Effector memory CD8-positive, alpha-beta T cell (primary cell): ENCODE measurements around the gene FARP1.

Source experiments
- ATAC-seq: fragments of 150-1000 bp; cut with Tn5 transposase; replicated peaks from 2 replicates; pipeline ENCODE4 v1.10.0; 2021; ENCODE audit warnings: mild to moderate bottlenecking, moderate library complexity
- DNase-seq, 3 experiments: peaks; one replicate each; pipeline ENCODE4 v3.0.0; 2021
- H3K27ac Mint-ChIP-seq, 2 donors: one replicate each; pipeline ENCODE4 v1.8.0; 2022; ENCODE audit warnings: mild to moderate bottlenecking in 2 of 2, mixed read lengths in 2 of 2, moderate library complexity in 2 of 2
- H3K27me3 Mint-ChIP-seq, 2 donors: one replicate each; pipeline ENCODE4 v1.8.0; 2022; ENCODE audit warnings: mixed read lengths in 2 of 2
- H3K36me3 Mint-ChIP-seq: one replicate; pipeline ENCODE4 v1.8.0; 2022; ENCODE audit warnings: mild to moderate bottlenecking, moderate library complexity, mixed read lengths; ENCODE audit not compliant: insufficient read depth
- H3K4me1 Mint-ChIP-seq, 2 donors: one replicate each; pipeline ENCODE4 v1.8.0; 2022; ENCODE audit warnings: low read depth in 2 of 2, mixed read lengths in 2 of 2
- H3K4me3 Mint-ChIP-seq, 2 donors: one replicate each; pipeline ENCODE4 v1.8.0; 2022; ENCODE audit warnings: mild to moderate bottlenecking in 2 of 2, mixed read lengths in 2 of 2, moderate library complexity in 2 of 2
- H3K9me3 Mint-ChIP-seq, 2 donors: one replicate each; pipeline ENCODE4 v1.8.0; 2022; ENCODE audit warnings: mixed read lengths in 2 of 2

The FARP1 gene

DNA sequence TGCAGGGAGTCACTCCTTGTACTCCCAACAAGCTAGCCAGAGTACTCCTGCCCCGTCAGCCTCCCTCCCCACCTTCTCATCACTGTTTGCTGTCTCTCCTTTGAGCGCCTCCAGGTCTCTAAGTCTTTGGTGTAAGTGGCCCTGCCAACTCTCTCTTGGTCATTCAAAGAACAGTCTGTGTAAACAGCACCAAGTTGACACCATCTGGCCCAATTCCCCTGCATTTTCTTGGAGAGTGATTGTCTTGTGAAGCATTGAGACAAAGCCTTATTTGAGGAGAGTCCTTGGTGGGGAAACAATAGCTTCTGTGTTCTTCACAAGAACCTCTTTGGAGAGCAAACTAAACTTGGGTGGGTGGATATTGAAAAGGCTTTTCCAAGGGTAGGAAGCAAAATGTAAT is 148.8 kb downstream of the FARP1 start:
- peaks cover 18 to 45% of the 10 kb centered on the region in 2 donors for H3K27me3 Mint-ChIP-seq
- H3K27ac Mint-ChIP-seq = no peak overlapping the region
- H3K36me3 Mint-ChIP-seq = no peaks in the 10 kb centered on the region
- ATAC-seq (no peak), DNase-seq (no peak)
- H3K4me1 Mint-ChIP-seq = no peaks in the 10 kb centered on the region
- H3K9me3 Mint-ChIP-seq = no peaks in the 10 kb centered on the region
- H3K4me3 Mint-ChIP-seq = no peak overlapping the region

DNA sequence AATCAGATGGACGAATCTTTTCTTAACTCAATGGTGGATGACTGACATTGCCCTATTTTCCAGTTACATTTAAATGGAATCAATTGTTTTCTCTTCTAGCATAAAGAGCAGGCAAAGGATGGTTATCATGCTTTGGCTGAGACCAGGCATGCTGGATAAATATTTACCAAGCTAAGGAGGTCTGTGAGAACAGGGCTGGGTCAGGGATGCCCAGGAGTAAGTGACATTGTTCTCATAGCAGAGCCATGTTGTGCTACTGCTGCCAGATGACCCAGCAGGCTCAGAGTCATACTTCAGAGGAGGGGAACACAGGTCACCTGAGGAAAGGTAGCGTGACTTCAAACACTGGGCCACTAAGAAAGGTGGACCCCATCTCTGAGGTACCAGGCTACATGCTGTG is 150.2 kb downstream of the FARP1 start:
- Mint-ChIP-seq H3K4me3 (no peak overlapping the region), H3K36me3 (no peaks in the 10 kb centered on the region), H3K27me3 (peaks cover 26 to 55% of the 10 kb centered on the region in 2 donors), H3K4me1 (no peaks in the 10 kb centered on the region), H3K27ac (no peak overlapping the region), H3K9me3 (no peaks in the 10 kb centered on the region)
- DNase-seq = no peak
- no peak for ATAC-seq

DNA sequence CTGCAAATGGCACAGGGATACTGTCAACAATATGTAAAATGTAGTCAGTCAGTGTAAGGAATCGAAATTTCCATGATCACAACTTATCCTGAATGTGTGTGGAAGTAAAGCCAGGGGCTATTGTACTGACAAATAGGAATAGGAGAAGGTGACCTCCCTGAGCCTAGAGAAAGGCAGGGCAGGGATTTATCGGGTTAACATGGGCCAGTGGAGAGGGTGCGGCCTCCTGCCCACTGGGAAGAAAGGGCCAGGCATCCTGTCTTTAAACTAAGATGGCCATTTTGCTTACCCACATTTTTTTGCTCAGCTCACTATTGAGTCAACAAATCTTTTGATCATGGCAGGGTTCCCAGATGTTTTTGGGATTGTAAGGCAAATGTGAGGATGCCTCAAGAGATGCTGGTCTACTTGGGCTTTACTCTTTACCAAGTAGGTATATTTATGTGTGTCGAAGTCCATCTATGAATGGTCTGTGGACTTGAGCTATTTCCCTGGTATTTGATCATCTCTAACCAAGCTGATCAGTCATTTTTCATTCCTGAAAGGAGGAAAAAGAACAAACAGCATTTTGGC is 150.8 kb downstream of the FARP1 start:
- no peak for ATAC-seq
- peaks cover 31 to 55% of the 10 kb centered on the region in 2 donors for H3K27me3 Mint-ChIP-seq
- no peaks in the 10 kb centered on the region for H3K9me3 Mint-ChIP-seq
- DNase-seq = no peak
- H3K4me1 Mint-ChIP-seq = no peaks in the 10 kb centered on the region
- no peak overlapping the region for H3K27ac Mint-ChIP-seq
- no peak overlapping the region for H3K4me3 Mint-ChIP-seq
- no peaks in the 10 kb centered on the region for H3K36me3 Mint-ChIP-seq

DNA sequence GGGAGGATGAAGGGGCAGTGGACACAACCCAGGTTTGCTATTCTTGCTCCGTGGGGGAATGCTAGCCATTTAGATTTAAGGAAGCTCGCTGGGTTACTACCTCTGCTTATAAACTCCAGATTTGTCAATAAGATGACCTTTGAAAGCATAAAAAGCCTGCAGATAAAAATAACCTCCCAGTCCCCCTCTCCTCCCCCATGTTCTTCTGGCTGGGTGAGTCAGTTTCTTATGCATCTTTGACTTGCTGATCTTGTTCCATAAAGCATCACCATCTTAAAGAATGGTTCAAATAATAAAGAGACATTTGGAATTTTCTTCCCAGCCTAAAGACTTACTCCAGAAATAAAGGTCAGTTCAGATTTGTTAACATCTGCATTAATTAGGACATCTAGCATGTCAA is 152.5 kb downstream of the FARP1 start:
- DNase-seq (no peak), ATAC-seq (no peak)
- H3K4me3 Mint-ChIP-seq = no peak overlapping the region
- H3K4me1 Mint-ChIP-seq = no peaks in the 10 kb centered on the region
- peaks cover 26 to 46% of the 10 kb centered on the region in 2 donors for H3K27me3 Mint-ChIP-seq
- H3K27ac Mint-ChIP-seq = no peak overlapping the region
- H3K9me3 Mint-ChIP-seq = no peaks in the 10 kb centered on the region
- no peaks in the 10 kb centered on the region for H3K36me3 Mint-ChIP-seq

DNA sequence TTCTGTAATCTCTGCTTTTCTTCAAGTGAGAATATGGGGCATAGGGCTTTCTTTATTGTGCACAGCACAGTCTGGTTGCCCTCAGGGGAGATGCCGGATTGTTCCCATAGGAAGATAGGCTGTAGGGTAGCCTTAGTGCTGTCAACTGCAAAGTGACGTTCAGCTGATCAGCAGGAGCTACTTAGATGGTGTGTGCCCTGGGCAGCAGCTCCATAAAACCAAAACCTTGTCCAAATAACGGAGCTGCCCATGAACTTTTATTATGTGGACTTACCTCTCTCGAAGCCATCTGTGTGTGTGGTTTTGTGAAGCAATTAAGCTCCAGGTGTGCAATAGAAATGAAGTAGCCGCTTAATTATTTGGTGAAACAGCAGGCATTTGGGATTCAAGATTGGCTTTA is 154.2 kb downstream of the FARP1 start:
- Mint-ChIP-seq H3K27me3 (peaks cover 23 to 41% of the 10 kb centered on the region in 2 donors), H3K4me1 (no peaks in the 10 kb centered on the region), H3K36me3 (no peaks in the 10 kb centered on the region), H3K27ac (no peak overlapping the region), H3K9me3 (no peaks in the 10 kb centered on the region), H3K4me3 (no peak overlapping the region)
- no peak for DNase-seq
- ATAC-seq = no peak

DNA sequence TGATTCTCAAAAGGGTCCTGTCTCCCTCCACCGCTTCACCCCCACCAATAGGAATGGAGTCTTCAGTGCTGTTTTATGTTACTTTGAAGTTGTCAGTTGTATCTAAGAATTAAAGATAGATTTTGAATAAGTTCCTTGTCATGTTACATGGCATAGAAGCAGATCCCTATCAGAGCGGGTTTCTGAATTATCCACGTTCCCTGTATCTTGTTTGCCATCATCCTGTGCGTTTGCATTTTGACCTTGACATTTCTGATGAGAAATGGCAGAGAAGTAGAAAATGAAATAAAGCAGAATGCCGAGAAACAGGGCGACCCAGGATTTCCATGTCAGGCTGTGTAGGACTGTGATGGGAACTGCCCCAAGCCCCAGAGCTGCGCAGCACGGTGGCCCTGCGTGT is 154.9 kb downstream of the FARP1 start:
- Mint-ChIP-seq H3K27me3 (peaks cover 30 to 41% of the 10 kb centered on the region in 2 donors), H3K36me3 (no peaks in the 10 kb centered on the region), H3K4me1 (no peaks in the 10 kb centered on the region), H3K4me3 (no peak overlapping the region), H3K27ac (no peak overlapping the region), H3K9me3 (no peaks in the 10 kb centered on the region)
- ATAC-seq = no peak
- DNase-seq = no peak

DNA sequence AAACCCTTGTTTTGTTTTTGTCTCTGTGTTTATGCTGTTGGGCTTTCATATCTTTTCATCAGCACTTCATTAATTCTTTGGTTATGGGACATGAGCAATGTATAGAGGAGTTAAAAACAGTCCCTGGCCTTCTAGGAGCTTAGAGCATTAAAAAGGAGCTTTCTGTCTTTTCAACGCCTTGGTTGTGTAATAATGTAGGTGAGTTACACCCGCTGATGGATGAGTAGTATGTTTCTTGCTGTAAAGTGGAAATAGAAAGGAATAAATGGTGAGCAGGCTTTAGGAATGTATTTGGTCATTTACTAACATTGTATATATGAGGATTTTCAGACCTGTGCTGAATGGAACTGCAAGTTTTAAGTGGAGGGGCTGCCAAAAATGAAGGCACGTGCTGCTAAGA is 155.7 kb downstream of the FARP1 start:
- no peak overlapping the region for H3K4me3 Mint-ChIP-seq
- H3K27me3 Mint-ChIP-seq = peaks cover 33 to 36% of the 10 kb centered on the region in 2 donors
- ATAC-seq (no peak), DNase-seq (no peak)
- H3K36me3 Mint-ChIP-seq = no peaks in the 10 kb centered on the region
- no peaks in the 10 kb centered on the region for H3K9me3 Mint-ChIP-seq
- H3K27ac Mint-ChIP-seq = no peak overlapping the region
- no peaks in the 10 kb centered on the region for H3K4me1 Mint-ChIP-seq

DNA sequence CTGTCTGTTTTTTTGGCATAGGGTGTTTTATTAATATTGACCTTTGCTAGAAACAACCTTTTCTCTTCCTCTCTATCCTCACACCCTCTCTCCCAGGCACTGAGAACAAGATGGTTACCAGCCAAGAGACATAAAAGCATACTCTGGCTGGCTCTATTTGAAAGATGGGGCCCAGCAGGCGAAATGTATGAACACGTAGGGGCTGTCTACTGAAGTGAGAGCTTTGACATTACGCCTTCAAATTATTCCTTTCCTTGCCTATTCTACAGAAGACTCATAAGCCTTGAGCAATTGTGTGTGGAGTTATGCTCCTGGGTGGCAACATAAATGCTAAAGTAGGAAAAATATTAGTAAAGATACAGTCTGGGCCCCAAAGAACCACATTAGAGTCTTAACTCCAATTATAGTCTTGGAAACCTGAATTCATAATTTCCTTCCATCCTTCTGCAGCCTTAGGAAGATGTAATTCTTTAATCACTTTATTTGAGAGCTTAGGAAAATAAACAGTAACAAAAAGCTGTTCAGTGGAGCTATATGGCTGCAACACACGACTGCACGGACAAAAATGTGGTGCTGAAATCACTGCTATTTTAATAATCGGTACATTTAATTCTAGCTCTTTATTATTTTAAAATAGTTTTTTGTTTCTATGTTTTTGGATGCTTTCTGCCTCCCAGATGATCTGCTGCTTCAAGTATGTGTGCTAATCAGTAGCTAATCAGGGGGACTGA is 156.5 kb downstream of the FARP1 start:
- DNase-seq (no peak), ATAC-seq (no peak)
- no peaks in the 10 kb centered on the region for H3K4me1 Mint-ChIP-seq
- H3K9me3 Mint-ChIP-seq = no peaks in the 10 kb centered on the region
- no peak overlapping the region for H3K27ac Mint-ChIP-seq
- H3K4me3 Mint-ChIP-seq = no peak overlapping the region
- peaks cover 32 to 36% of the 10 kb centered on the region in 2 donors for H3K27me3 Mint-ChIP-seq
- no peaks in the 10 kb centered on the region for H3K36me3 Mint-ChIP-seq

DNA sequence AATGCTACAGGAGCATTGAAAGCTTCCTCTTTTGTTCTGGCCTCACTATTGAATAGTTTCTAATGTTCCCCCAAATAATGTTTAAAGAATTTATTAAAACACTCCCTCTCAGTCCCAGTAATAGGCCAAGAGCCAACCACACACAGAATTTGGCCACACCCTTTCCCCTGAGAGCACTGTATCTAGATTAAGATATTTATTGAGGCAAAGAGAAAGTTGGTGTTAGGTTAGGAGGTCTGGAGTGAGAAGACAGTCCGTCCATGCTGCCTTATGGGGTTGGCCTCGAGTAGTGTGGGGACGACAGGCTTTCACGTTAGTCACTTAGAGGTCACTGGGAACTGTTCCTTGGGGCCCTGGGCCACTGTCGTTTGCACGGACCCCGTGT is 157.1 kb downstream of the FARP1 start:
- no peak overlapping the region for H3K27ac Mint-ChIP-seq
- no peaks in the 10 kb centered on the region for H3K9me3 Mint-ChIP-seq

DNA sequence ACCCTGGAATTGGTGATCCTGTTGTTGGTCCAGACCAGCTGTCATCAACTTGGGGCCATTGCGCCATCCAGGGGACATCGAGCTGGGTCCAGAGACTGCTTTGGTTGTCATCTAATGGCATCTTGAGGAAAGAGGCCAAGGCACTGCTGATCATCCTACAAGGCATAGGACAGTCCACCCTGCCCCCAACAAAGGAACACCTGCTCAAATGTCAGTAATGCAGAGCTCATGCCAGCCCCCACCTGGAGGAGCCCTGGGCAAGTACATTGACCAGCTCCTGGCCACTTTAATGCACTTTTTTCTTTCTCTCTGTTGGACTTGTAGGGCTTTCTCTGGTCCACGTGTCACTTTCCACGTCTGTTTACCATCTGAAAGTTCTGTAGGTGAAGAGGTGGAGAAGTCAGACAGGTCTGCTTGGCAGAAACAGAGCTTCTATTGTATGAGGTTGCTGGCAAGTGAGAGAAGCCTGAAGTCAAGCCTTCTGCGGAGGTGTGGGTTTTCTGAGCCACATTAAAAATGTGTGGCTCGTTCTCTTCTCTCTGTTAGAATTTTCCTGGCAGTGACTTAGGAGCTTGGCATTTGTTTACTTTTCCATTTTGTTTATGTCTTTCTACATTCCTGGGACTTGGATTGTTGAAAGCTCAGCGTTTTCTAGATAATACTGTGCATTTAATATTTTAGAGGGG is 158.2 kb downstream of the FARP1 start:
- peaks cover 29 to 34% of the 10 kb centered on the region in 2 donors for H3K27me3 Mint-ChIP-seq
- no peak for ATAC-seq
- no peak overlapping the region for H3K27ac Mint-ChIP-seq
- no peaks in the 10 kb centered on the region for H3K4me1 Mint-ChIP-seq
- no peaks in the 10 kb centered on the region for H3K36me3 Mint-ChIP-seq
- no peak for DNase-seq
- H3K9me3 Mint-ChIP-seq = no peaks in the 10 kb centered on the region
- no peak overlapping the region for H3K4me3 Mint-ChIP-seq

More for the DNA sequence above, 157.1 kb downstream of the FARP1 start:
- Mint-ChIP-seq H3K4me3 (no peak overlapping the region), H3K27me3 (peaks cover 32 to 36% of the 10 kb centered on the region in 2 donors), H3K4me1 (no peaks in the 10 kb centered on the region), H3K36me3 (no peaks in the 10 kb centered on the region)
- no peak for ATAC-seq
- no peak for DNase-seq

DNA sequence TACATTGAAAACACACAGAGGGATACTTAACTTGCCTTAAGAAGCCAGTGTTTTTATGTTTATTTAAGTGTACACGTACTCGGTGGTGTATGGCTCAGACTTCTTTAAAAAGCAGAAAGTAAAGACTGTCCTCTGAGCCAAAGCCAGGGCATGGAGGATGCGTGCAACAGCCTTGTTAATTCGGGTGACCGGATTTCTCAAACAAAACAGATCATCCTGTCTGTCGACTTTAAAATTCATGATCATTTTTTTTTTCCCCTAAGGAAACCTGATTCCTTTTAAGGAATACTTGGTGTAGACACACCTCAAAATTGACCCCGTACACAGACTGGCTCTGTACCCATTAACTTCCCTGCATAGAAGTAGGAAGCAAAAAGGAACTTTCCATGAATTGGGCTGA is 158.8 kb downstream of the FARP1 start:
- DNase-seq = no peak
- peaks cover 23 to 29% of the 10 kb centered on the region in 2 donors for H3K27me3 Mint-ChIP-seq
- no peaks in the 10 kb centered on the region for H3K4me1 Mint-ChIP-seq

DNA sequence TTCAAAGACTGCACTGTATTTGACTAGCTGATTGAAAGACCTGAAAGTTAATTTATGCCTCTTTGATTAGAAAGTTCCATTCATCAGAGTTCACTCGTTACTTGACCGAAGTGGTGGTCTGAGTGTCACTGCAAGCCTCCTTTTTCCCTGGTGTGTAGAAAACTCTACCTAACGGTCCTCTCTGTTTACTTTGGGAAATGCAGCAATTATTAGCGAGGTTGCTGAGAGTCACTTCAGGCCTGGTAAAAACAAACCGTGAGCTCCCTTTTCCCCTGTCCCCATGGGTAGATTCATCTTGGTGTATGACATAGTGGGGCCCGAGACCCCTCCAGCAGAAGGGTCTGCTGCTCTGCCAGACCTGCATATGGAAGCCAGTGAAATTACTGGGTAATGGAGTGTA is 161.0 kb downstream of the FARP1 start:
- no peaks in the 10 kb centered on the region for H3K4me1 Mint-ChIP-seq
- H3K9me3 Mint-ChIP-seq = no peaks in the 10 kb centered on the region
- no peaks in the 10 kb centered on the region for H3K36me3 Mint-ChIP-seq
- no peak overlapping the region for H3K4me3 Mint-ChIP-seq
- H3K27me3 Mint-ChIP-seq = peaks cover 3 to 14% of the 10 kb centered on the region in 2 donors
- DNase-seq (no peak), ATAC-seq (no peak)
- no peak overlapping the region for H3K27ac Mint-ChIP-seq

More for the DNA sequence above, 158.8 kb downstream of the FARP1 start:
- Mint-ChIP-seq H3K27ac (no peak overlapping the region), H3K9me3 (no peaks in the 10 kb centered on the region), H3K36me3 (no peaks in the 10 kb centered on the region), H3K4me3 (no peak overlapping the region)
- no peak for ATAC-seq

DNA sequence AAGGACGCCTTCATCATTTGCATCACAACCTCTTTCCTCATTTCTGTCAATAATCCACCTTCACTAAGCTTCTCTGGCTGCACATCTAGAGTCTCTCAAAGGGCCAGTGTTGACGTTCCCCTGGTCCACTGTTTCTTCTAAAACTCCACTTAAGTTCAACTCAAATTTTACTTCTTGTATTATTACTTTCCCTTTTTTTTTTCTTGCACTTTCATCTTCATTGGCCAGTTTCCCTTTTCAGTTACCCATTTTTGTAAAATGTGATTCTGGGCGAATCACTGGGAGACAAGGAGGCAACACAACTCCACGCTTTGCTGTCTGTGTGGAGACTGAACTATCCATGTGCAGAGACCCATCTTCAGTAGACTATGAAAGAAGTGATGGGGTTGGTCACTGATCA is 162.8 kb downstream of the FARP1 start:
- H3K36me3 Mint-ChIP-seq = no peaks in the 10 kb centered on the region
- peaks cover 7 to 14% of the 10 kb centered on the region in 2 donors for H3K27me3 Mint-ChIP-seq
- no peak overlapping the region for H3K4me3 Mint-ChIP-seq
- no peaks in the 10 kb centered on the region for H3K9me3 Mint-ChIP-seq
- no peak for DNase-seq
- H3K4me1 Mint-ChIP-seq = no peaks in the 10 kb centered on the region
- no peak overlapping the region for H3K27ac Mint-ChIP-seq
- no peak for ATAC-seq
